Suppressor macrophage (primary cell): ENCODE results near the gene MRPS11.
"Not testable (repeated sequence)": the region's sequence is repeated elsewhere in the genome, so short reads cannot be mapped to it uniquely, and the experiment has no call there.

Experiments
- DNase-seq, 4 experiments: peaks; one replicate each; pipeline ENCODE4 v3.0.0-alpha.2; 2020 to 2022

MRPS11 gene

DNA sequence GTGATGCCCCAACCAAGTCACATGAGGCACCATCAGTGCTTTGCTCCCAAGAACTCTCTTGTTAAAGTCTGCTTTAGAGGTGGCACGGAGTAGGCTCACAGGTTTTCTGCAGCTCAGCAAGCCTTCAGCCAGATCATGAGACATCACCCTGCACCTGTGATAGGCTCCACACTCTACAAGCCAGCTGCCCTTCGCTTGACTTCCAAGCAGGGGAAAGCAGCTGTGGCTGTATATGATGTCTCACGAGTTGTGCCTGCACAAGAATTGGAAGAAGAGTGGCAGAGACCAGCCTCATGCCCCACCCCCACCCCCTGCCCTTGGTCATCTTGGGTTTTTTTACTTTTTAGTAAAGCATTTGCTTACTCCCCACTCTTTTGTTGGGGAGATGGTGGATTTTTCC is 22.5 kb downstream of the MRPS11 start:
- DNase-seq = no peak

DNA sequence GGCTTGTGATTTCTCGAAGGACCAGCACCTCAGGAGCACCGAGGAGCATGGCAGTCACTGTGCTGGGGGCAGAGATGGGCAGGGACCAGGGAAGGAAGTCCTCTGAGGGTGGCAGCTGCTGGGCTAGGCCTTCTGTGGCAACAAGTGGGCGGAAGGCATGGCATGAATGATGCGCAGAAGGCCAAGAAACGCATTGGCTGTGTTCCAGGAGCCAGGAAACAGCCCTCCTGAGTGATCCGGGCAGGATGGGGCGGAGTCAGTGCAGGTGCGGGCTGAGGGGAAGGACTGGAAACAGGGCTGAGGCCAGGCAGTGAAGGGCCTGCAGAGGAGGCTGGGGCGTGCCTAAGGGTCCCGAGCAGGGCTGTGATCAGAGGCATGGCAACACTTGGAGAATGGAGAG is 23.6 kb downstream of the MRPS11 start:
- no peak for DNase-seq

DNA sequence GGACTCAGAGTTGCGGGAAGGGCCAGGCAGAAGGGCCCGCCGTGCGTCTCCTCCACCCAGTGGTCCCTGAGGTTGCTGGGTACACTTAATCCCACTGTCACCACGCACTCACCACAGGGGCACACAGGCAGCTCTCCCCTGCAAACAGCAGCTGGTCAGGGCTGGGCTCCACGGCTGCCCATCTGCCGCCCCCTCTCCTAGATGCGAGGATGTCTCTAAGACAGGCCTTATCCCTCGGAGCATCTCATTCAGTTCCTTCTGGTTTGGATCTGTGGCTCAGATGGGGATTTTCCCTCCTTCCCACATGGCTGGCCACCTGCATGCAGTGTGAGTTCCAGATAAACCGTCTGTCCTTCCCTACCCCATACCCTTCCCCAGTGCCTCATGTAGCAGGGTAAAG is 26.3 kb downstream of the MRPS11 start:
- DNase-seq = no peak

DNA sequence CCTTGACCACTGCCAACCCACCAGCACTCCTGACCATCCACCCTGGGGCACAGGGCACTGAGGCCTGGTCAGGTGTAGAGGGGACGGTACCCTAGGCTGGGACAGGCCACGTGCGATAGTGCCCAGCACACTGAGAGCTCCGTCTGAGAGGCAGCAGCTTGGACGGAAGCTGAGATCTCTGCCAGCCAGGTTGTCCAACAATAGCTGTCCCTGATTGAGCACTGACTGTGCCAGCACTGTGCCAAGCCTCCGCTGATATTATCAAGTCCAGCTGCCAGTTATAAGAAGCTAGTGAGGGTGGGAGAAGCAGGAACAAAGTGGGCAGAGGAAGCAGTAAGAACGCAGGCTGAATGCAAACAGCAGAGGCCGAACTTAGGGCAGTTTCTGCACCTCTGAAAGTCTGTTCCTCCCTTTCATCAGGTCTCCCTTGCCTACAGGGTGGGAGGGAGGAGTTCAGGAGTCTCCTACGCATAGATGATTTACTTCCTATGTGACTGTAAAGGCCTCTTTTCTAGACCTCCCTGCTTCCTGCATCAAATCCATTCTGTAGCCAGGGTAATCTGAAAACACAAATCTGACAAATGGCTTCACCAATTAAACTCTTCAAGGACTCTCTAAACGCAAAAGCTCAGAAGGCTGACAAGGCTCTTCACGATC is 29.7 kb downstream of the MRPS11 start:
- DNase-seq = no peak

DNA sequence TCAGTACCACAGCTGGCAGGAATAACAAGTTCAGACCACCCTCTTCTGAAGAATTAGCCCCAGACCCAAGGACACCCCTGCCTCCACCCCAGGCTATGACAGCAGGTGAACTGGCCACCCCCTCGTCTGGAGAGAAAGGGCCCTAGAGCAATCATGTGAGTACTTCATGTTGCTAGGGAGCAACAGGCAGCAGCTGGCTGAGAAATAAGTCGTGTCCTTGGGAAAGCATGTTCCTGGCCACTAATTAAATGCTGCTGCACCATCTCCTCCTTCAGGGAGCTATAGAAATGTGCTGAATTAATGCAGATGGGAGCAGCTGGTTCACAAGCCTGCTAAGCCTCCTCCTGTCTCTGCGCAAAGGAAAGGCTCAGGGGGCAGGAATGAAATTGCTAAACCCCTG is 31.5 kb downstream of the MRPS11 start:
- DNase-seq = no peak

DNA sequence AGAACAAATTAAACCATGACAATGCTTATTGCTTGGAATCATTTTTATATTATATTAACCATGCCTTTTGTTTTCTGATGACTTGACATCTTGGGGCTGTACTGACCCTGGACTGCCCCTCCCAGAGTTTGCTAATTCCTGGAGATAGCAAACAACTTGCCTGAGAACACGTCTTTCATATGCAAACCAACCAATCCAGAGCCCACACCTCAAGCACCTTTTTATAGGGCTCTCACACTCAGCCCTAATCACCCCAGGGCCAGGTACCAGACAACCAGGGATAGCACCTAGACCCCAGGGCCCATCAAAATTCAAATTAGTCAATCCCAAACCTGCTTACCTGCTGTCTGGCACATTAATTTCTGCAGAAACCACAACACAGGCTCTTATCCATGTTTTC is 36.9 kb downstream of the MRPS11 start:
- DNase-seq = no peak

DNA sequence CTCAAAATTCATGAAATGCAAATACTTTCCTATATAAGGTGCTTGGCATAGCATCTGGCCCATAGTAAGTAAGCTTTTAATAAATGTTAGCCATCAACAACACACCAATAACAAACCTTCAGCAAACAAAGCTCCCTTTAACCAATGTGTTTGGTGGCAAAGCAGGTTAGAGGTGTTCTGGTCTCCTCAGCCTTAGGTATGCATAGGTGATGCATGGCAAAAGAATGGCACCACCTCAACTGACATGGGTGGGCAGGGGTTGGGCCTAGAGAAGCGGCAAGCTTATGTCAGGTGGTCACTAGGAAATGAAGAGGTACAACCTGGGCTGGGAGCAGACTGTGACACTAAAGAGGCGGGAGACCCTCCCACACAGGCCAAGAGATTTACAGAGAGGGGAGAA is 38.2 kb downstream of the MRPS11 start:
- no peak for DNase-seq

DNA sequence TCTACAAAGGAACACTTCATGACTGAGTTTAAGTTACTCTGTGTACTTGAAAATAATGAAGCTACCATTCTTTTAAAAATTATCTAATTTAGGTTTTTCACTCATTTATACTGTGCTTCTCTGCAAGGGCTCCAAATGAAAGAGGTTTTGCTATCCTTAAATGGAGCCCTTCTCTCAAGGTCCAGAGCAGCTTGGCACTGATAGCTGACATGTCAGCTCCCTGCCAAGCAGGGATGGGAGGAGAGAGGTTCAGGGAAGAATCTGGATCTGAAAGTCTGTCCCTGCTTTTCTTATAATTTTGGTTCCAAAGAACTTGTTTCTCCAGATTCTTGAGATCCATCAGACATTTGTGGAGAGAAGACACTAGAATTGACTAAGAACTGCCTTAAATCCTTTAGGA is 39.1 kb downstream of the MRPS11 start:
- DNase-seq = no peak

DNA sequence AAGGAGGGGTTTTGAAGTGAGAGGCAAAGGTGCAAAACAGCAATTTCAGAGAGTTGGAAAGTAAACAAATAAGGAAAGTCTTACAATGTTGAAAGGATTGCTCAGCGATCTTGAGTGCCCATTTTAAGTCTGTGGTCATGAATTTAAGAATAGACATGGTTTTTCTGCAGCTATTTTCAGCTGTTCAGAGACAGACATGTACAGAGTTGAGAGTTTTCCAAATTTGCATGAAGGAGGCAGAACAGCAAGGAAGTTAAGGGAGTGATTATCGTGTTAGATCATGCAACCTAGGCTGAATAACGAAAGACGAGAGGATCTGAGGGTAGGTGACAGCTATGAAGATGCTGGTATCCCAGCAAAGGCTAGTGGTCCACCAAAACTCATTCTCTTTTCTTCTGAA is 41.8 kb downstream of the MRPS11 start:
- no peak for DNase-seq

DNA sequence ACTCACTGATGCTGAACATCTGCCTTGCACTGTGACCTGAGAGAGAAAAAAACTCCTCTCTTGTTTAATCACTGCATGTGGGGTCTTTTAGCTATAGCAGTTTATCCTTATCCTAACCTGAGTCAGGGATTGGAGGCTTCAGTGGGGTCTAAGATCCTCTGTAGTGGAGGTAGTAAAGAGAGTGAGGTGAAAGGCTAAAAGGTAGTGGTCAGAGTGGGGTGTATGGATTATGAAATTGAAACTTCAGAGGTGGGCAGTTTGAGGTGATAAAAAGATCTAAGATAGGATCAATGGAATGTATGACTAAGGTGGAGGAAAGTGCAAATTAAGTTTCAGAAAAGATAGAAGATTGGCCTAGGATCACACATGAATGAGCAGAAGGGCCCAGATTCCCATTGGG is 42.5 kb downstream of the MRPS11 start:
- DNase-seq = no peak

DNA sequence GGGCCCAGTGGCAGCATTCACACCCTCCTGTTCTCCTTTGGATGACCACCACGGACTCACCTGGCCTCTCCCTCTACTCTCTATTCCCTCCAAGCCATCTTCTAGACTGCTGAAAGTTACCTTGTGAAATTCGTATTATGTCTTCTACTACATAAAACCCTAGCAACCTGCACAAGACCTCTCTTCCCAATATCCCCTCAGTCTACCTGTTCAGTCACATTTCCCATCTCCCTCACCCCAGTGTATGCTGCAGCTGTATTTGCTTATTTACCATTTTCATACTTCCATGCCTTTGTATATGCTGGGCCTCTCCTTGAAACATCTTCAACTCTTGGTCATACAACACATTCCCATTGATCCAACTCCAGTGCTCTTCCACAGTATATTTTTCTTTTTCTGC is 43.7 kb downstream of the MRPS11 start:
- no peak for DNase-seq

DNA sequence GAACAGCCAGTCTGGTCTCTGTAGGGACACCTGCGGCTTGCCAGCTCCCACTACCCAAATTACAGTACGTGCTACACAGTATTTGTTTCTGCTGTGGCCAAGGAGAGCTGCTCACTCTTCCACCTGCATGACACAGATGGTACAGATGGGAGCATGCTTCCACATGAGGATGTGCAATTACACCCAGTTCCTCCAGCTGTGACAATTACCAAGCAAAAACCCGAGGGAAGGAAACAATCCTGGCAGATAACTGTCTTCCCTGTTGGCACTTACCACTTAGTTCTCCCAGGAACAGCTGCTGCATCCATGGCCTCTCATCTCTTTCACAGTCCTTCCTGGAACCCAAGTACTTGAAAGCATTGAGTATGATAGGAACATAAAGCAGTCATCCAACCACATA is 44.6 kb downstream of the MRPS11 start:
- no peak for DNase-seq

DNA sequence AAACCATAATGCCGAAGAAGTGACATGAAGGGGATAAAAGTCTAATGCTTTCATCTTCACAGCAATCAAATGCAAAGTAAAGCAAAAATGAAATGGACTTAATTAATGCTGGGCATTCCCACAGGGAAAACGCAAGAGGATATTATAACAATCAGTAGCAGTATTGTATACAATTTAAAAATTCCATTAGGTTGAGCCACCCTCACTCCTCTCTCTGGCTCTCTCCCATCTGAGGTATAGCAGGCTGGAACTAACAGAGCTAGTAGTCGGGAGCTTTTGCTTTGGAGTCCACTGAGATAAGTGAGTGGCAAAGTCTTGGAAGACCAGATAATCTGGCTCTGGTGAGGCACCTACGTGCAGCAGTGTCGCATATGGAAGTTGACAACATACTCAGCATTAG is 45.1 kb downstream of the MRPS11 start:
- DNase-seq = no peak

DNA sequence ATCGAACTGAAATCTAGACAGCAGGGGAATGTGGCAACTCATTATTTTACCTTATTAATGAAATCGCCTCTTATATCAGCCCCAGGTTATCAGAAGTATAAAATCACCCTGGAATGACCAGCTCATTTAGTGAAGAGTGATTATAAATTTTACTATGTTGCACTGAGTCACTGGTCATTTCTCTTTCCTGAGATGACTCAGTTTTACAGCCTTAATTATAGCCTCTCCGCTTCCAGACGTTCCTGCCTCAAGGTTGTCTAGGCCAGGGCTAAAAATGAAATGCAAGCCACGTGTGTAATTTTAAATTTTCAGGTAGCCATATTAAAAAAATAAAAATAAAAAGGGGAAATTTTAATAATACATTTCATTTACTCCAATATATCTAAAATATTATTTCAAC is 45.7 kb downstream of the MRPS11 start:
- no peak for DNase-seq

DNA sequence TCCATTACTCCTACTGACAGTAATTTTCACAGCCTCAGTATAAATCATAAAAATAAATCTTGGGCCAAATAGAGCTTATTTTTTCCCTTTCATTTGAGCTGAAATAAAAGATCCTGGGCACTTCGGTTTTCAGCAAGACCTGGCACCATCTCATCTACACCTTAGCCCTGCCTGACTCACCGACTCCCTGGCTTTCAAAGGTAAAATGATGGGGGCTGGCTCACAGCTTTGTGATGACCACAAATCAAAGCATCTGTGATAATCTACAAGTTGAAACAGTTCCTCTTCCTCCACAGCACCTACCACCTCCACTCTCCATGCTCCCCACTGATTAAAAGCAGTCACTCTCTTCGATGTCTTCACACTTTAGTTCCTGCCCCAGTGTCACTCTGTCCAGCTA is 51.4 kb downstream of the MRPS11 start:
- DNase-seq = no peak

DNA sequence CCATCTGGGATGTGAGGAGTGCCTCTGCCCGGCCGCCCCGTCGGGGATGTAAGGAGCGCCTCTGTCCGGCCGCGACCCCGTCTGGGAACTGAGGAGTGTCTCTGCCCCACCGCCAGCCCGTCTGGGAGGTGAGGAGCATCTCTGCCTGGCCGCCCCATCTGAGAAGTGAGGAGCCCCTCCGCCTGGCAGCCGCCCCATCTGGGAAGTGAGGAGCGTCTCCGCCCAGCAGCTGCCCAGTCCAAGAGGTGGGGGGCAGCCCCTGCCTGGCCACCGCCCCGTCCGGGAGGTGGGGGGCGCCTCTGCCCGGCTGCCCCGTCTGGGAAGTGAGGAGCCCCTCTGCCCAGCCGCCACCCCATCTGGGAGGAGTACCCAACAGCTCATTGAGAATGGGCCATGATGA is 56.6 kb downstream of the MRPS11 start:
- DNase-seq = not testable (repeated sequence)

DNA sequence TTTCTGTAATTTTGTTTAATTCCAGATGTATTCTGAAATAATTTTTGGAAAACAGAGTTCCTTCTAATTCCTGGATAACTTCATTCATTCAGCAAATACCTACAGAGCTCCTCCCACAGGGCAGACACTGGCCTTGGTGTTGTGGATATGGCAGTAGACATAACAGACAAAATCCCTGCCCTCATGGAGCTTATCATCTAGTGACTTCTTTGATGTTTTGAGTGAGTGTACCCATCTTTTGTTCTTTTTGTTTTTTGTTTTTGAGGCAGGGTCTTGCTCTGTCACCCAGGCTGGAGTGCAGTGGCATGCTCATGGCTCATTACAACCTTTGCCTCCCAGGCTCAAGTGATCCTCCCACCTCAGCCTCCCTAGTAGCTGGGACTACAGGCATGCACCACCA is 57.9 kb downstream of the MRPS11 start:
- DNase-seq = no peak

DNA sequence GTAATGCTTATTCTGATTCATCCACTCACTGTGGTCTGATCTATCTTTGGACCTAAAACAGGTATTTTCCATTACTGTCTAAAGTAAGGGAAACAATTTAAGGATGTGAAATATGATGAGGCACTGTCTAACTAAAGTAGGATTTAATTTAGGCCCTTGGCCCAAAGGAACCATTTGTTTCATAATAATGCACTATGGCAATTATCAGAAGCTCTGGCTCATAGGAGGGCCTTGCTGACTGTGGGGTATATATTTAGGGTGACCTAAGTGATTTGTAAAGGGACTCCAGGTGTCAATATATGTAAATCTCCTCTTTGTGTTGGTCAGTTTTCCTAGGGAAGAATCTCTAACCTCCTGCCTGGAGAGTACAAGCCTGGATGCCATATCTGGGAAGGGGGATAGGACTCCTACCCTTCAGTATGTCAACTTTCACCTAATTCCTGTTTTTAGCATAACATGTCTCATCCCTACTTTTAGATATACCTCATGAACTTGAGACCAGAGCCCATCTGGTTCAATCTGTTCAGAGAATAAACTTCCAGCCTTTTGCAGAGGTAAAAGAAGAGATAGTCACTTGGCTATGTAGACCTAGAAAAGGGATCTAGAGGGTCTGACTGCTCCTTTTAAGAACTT is 58.9 kb downstream of the MRPS11 start:
- no peak for DNase-seq

DNA sequence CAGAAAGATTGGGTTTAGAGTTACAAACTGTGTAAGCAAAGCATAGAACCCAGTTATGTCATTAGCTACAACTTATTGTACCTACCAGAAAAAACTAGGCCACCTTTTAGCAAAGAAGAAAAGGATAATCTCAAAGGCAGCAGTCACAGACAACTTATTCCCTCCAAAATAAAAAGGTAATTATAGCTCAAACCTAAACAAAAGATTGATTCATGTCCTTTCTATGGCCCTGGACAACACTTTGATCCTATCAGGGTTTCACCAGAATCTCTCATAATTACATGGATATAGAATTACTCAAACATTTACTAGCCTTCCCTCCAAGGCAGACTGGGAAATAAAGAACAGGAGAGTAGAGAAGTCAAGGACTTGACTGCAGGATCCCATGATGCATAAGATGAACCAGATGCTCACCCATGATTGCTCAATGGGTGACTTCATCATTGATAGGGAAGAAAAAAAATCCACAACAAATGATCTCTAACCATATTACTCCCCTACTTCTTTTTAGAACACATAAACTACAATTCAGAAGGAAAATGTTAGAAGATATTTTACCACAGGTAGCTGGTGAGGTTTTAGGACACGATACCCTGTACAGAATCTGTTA is 61.6 kb downstream of the MRPS11 start:
- DNase-seq = peak in 3 of 4 experiments; percentile 18 to 47 (median 43)
